Muscle of arm (tissue), 12 donors: ENCODE measurements around the gene UPF1. TPM values are rescaled to one million over a fixed set of nuclear protein-coding genes. Genes with fewer than 3 reads are reported as not detected.

ENCODE experiments used
- DNase-seq: peaks from one replicate; pipeline ENCODE4 v3.0.0-alpha.2; 2013
- polyA plus RNA-seq, 12 donors: library from polyadenylated mRNA; unstranded; fragments of 120-200 nt; gene quantifications; one replicate each; pipeline ENCODE4 v1.2.1, GENCODE V29; 2013; ENCODE audit not compliant: insufficient read length in 12 of 12

UPF1 gene
- polyA plus RNA-seq, 12 donors: 25.3 to 86.6 (median 33.8) TPM; not detected in 1

DNA sequence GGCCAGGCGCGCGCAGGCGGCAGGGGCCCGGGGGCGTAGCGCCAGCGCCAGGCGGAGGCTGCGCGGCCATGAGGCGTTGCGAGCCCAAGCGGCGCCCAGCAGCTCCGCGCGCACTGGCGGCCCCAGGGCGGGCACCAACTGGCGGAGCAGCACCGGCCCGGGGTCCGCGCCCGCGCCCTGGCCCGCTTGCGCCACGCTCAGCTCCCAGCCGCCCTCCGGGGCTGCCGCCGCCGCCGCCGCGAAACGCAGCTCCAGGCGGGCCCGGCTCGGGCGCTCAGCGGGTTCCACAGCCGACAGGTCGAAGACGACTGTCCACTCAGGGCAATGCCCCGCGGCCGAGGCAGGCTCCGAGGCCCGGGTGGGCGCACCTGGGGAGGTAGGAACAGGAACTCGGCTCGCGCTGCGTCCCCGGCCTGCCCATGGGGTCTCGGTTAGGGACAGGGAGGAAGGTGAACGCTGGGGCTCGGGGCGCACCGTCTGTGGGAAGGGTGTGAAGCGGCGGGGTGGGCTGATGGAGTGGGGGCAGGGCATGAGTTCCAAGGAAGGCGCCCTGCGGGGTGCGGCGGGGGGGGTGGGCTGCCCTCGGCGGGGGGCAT is 37.4 kb downstream of the UPF1 start:
- no peak for DNase-seq

DNA sequence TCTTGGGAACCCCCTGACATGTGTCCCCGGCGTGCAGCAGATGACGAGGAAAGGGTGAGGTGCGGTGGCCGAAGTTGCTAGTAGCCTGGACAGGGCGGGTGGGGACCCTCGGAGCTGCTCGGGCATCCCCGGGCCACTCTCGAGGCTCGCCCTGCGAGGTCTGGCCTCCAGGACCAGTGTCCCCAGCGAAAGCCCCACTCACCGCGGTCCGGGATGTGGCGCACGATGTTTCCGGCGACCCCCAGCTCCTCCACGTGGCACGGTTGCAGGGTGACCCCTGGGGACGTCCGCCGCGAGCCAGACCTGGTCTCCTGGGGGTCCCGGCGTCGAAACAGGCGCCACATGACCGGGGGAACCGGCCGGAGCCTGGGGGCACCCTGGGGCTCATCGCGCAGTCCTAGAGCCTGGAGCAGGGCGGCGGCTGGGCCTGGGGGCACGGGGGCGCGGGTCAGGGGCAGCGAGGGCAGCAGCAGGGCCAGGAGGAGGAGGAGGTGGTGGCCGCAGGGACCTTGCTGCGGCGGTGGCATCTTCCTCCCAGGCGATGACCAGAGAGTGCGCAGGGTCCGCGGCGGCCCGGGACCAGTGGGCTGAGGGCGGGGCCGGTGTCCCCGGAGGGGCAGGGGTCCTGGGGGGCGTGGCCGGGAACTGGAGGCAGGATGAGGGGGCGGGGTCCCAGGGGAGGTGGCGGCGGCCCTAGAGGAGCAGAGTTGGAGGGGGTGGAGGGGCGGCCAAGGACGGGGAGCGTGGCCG is 38.2 kb downstream of the UPF1 start:
- DNase-seq: no peak

DNA sequence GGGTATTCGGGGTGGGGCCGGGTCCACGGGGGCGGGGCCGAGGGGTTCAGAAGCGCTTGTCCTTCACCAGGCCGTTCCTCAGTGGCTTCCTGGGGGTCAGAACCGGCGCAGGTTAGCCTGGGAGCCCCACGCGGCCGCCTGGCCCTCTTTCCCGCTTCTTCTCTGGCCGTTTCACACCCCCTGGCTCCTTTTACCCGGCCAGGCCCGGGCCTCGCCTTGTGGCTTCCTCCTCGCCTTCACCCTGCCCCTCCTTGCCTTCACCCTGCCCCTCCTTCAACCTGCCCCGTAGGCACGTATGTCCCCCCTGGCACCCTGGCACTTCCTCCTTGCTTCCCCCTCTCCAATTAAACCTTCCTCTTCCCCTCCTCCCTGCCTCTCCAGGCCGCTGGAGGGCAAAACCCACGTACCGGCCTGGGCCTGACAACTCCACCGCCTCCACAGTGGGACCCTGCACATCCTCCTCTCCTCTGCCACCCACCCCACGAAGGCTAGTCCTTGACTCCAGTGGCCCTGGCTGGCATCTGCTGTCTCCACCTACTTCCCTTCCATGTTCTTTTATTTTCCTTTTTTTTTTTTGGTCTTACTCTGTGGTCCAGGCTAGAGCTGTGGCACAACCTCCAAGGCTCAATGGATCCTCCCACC is 38.9 kb downstream of the UPF1 start:
- DNase-seq: no peak

DNA sequence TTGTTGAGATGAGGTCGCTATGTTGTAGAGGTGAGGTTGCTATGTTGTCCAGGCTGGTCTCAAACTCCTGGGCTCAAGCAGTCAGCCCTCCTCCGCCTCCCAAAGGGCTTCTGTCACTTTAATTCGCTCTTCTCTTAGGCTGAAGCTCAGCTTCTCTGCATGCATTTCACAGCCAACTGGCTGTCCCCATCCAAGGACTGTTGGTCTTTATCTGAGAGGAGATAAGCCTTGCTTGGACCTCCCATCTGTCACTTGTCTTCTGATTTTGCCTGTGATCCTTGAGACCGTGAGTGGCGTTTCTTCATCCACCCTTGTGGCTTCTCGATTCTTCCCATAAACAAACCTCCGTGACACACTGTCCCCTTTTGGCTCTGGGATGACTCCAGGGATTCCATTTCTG is 39.8 kb downstream of the UPF1 start:
- no peak for DNase-seq

DNA sequence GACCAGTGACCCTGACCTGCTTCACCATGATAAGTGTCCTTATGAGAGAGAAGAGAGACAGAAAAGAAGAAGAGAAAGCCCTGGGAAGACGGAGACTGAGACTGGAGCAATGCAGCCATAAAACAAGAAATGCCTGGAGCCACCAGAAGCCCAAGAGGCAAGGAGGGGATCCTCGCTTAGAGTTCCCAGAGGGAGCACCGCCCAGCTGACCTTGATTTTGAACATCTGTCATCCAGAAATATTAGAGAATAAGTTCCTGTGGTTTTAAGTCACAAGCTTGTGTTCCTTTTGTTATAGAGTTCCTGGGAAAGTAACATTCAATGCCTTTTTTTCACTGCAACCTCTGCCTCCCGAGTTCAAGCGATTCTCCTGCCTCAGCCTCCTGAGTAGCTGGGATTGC is 44.0 kb downstream of the UPF1 start:
- no peak for DNase-seq

DNA sequence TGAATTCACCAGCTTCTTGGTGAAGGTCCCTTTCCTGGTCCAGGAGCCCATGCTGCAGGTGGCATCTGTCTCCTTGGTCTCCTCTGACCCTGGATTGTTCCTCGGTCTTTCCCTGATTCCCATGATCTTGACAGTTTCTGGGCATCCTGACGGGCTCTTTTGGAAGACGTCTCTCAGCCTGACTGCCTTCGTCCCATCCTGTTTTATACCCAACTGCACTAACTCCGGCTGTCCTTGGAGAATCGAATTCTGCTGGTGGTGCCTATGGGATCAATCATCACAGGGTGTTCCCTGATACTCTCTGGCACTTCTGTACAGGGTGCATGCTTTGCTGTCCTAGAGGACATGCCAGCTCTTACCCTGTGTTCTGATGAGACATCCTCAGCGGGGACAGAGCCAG is 45.1 kb downstream of the UPF1 start:
- DNase-seq: no peak

DNA sequence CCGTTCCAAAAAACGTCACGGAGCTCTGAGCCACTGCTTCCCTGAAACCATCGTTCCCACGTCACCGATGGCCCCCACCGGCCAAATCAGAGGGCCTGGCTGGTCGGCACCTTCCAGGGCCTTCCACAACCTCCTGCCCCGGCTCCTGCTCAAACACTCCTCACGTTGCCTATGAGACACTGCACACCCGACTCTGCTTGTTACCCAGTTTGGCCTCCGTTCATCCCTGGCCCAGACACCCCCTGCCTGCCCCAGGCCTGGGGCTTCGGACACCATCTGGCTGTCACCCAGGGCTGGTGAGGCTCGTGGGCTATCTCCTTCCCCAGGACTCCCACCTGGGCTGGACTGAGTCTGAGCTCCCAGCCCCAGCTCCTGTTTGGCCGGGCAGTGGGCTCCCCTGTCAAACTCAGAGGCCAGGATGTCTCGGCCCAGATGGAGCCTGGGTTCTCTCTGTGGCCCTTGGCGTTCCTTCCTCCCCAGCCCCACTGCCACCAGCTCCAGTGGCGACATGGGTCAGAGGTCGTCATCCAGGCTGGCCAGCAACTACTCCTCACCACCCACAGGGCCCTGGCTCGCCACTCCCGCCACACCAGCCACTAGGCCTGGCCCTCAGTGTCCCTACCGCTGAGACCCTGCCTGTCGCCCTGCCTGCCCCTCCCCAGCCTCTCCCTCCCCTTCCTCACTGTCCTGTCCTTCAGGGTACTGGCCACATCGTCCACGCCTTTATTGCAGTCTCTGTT is 46.5 kb downstream of the UPF1 start:
- no peak for DNase-seq

DNA sequence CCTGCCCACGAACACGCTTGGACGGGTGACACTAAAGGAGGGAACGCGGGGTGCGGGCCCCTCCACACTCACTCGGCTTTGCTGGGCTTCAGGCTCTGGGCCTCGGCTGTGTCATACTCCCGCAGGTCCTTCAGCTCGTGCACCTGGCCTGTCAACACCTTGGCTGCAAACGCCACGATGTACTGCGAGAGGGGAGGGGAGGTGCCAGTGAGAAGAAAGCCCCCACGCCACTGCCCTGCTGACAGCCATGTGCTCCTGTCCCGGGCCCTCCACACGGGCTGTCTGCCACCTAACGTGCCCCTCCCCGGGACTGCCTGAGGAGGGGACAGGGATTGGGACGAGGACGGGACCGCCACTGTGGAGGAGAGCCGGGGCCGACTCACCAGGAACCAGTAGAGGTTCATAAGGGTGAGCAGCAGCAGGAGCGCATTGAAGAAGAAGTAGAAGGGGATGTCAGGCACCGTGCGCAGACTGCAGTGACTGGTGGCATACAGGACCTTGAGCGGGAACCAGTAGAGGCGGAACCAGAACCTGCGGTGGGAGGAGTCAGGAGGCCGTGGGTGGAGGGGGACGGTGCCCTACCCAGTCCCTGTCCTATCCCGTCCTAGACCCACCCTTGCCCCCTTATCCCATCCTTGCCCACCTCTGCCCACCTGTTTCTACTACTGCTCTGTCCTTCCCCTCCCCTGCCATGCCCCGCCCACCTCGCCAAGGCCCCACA is 47.3 kb downstream of the UPF1 start:
- no peak for DNase-seq

DNA sequence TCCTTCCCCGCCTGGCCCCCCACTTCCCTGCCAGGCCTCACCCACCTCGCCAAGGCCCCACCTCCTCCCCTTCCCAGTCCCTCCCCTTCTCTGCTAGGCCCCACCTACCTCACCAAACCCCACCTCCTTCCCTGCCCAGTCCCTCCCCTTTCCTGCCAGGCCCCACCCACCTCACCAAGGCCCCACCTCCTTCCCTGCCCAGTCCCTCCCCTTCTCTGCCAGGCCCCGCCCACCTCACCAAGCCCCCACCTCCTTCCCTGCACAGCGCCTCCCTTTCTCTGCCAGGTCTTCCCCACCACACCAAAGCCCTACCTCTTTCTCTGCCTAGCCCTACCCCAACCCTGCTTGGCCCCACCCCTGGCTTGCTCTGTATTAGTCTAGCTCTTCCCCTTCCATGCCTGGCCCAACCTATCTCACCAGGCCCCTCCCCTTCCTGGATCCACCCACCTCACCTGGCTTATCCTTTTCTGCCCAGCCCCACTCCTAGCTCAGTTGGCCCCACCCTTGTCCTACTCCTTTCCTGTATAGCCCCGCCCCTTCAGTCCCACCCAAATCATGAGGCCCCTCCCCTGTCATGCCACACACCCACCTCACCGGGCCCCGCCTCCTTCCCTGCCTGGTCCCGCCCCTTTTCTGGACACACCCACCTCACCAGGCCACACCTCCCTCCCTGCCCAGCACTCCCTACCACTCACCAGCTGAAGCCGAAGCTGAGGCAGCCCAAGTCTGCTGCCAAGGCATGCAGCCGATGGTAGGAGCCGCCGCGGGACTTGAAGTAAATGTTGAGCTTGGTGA is 48.0 kb downstream of the UPF1 start:
- DNase-seq: no peak

DNA sequence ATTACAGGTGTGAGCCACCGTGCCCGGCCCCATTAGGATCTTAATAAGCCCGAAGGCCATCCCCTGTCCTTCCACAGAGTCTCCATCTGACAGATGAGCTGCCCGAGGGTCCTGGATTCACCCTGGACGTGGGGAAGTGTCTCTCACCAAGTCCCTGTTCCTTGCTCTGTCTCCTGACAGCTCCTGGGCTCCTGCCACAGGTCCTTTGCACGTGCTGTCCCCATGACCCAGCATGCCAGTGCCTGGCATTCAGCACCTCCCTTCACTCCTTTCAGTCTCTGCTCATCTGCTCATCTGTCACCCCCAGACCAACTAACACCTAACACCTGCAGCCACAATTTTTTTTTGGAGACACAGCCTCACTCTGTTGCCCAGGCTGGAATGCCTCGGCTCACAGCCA is 49.7 kb downstream of the UPF1 start:
- DNase-seq: no peak

DNA sequence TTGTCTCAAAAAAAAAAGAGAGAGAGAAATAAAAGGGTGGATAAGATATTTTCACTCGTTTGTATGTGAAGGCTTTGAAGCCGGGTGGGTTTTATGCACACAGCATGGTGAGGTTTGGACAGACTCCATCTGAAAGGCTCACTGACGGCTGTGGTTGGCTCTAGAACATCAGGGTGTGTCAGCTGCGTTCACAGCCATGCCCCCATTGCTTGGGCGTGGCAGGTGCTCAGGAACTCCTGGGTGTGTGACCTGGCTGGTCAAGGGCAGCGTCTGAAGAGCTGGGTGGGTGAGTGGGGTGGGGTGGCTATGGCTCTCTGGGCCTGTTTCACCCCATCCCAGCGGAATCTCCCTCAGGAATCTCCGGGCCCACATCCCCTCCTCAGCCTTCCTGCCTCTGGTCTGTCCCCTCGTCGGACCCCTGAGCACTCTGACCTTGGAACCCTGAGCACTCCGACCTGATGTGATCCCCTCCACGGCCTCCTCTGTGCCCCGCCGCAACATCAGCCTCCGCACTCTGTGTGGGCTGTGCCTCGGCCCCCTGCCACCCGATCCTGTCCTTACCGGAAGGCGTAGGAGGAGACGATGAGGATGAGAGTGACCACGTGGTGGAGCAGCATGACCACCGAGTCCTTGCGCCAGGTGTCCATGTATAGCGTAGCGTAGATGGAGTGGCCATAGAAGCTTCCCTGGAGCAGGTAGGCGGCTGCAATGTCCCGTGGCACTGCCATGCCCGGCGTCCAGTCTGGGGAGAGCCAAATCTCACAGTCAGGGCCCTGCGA is 52.0 kb downstream of the UPF1 start:
- DNase-seq: no peak

DNA sequence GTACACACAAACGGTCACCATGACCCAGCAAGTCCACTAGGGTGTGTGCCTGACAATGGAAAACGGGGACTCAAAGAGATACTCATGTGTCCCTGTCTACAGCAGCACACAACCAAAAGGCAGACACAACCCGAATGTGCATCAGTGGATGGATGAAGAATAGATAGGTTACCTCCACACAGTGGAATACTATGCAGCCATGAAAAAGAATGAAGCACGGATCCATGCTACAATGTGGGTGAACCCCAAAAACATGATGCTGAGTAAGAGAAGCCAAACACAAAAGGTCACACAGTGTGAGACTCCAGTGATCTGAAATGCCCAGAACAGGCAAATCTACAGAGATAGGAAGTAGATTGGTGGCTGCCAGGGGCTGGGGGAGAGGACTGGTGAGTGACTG is 55.2 kb downstream of the UPF1 start:
- DNase-seq: no peak

DNA sequence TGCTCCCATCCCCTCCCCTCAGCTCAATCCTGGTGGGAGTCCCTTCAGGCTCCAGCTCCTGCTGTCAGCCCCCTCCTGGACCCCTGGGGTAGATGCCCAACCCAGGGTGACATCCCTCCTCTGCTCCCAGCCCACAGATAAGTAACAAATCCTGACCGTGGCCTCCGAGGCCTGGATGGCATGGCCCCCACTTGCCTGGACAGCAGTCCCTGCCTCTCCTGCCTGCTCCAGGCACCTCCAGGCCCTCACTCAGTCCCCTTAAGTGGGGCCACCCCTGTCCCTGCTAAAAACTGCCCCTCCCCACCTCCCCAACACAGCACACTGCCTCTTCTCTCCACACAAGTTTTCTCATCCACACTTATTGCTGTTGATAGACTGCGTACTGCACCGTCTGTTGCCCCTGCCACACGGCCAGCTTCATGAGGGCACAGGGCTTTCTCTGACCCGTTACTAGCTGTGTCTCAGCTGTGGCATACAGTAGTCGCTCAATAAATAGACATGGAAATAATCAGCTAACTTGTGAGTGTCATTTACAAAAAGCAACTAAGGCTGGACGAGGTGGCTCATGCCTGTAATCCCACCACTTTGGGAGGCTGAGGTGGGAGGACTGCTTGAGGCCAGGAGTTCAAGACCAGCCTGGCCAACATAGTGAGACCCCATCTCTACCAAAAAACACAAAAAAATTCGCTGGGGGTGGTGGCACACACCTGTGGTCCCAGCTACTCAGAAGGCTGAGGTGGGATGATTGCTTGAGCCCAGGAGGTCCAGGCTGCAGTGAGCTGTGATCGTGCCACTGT is 58.4 kb downstream of the UPF1 start:
- DNase-seq: no peak

DNA sequence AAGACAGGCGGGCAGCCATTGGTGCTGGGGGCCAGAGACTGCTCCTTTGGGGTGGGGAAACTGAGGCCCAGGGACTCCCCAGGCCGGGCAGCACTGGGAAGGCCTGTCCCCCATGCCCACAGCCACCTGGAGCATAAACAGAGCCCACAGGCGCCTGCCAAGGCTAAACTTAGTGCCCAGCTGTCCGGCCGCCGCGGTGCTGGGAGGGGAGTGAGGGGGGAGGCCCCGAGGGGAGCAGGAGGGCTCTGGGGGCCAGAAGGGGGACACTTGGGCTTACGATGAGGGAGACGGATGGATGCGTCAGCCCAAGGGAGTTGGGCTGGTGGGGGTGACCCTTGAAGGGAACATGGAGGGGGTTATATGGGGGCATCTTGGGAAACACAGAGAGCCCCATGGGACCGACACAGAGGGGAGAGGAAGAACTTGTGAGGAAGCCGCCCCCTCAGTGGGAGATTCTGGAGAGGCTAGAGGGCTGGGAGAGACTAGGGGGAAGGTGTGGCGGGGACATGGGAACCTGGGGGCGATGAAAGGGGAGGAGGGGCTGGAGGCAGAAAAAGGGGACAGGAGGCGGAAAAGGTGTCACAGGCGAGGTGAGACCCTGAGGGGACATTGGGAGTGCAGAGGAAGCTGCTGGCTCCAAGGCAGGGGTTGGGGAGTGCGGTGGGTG is 62.0 kb downstream of the UPF1 start:
- DNase-seq: no peak

DNA sequence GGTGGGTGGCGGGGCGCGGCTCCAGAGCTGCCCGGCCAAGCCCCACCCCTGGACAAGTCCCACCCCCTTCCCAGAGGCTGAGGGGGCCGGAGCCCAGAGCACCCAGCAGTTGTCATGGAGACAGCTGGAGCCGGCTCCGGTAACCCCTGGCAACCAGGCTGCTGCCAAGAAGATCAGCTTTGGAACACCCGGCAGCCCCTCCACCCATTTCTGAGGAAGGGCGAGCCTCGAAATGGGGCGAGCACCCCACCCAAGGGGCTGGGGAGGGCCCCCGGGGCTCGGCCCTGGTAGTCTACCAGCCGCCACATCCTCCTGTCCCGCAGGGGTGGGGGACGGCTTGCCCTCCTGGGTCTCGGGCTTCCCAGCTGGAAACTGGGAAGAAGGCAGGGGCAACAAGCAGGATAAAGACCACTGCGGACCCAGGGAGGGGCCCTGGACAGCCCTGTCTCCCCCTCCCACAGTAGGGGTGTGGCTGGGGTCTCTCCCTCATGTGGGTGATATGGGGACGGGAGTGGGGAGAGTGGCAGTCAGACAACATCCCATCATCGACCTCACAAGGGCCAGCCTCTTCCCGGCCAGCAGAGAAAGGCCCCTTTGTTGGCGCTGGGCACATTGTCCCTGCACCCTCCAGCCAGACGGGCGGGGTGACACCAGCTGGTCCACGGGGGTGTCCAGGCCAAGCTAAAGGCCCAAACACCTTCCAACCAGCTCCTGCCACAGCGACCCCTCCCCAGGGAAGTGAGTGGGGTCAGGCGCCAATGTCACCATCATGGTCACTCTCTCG is 62.7 kb downstream of the UPF1 start:
- DNase-seq: peak; percentile 82

DNA sequence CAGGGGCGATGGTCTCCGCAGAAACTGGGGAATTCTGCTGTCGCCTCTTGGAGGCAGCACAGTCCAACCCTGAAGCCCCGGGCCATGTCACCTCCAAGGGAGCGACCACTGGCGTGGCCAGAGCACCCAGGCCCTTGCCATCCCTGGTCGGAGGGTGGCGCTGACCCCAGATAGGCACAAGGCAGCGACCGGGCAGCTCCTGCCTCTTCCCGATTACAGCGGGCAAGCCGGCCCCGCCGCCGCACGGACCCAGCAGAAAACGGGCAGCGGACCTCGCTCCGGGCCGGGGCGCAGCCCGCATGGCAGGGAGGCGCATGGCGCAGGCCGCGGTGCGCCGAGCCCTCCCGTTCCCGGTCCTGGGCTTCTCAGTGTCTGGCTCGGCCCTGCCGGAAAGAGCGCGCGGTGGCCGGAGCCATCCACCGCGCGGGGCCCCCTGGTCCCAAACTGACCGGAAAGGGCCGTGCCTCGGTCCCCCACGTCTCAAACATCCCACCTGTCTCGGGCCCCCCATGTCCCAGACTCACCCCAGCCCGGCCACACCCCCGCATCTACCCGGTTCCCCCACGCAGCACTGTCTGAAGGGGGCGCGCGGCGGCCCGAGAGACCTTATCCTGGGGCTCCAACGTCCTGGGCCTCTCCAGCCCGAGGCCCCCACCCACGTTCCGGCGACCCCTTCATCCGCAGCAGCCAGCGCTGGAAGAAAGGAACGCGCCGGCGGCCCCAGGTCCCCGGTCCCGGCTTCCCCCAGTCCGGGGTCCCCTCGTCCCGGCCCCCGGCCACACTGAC is 63.5 kb downstream of the UPF1 start:
- peak; percentile 39 for DNase-seq

DNA sequence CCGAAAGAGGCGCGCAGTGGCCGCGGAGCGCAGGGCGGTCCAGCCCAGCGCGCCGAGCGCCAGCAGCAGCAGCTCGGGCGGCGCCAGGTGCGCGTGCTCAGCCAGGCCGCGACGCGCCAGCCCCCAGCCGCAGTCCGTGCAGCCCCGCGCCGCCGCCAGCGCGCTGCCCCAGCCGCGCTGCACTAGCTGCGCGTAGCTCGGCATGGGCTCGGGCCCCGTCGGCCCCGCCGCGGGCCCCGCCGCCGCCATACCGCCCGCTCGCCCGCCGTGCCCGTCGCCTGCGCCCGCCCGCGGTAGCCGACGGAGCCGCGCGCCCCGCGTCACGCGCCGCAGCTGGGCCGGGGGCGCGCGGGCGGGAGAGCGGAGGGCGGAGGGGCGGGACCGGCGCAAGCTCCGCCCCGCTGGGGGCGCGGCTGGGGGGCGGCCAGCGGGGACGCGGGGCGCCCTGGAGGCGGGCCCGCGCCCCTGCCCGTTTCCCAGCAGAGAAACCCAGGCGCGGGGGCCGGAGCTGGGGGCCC is 64.1 kb downstream of the UPF1 start, which contains the start of gene CERS1:
Gene CERS1, minus strand, starts transcription at position 335 of the 518 bp plus-strand sequence. Its CDS starts 86 bp downstream, at position 249.
- no peak for DNase-seq
